ENCODE results near the gene REXO4.

DNA sequence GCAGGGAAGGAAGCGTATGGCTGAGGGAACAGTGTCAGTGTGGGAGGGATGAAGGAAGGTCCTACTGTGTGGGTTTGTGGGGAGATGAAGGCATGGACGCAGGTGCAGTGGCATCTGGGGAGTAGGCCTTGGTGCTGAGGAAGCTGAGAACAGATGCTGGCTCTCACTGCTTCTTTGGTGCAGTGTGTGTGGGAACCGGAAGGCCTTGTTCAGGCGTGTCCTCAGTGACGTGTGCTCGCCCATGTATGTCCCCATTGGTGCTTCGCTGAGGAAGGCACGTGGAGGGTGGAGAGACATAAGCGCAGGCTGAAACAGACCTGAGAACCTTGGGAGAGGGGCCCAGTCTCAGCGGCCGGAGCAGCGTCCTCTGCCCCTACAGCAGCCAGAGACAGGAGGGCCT is 23.1 kb upstream of the REXO4 start:
- TF ChIP-seq, protein P1, sequence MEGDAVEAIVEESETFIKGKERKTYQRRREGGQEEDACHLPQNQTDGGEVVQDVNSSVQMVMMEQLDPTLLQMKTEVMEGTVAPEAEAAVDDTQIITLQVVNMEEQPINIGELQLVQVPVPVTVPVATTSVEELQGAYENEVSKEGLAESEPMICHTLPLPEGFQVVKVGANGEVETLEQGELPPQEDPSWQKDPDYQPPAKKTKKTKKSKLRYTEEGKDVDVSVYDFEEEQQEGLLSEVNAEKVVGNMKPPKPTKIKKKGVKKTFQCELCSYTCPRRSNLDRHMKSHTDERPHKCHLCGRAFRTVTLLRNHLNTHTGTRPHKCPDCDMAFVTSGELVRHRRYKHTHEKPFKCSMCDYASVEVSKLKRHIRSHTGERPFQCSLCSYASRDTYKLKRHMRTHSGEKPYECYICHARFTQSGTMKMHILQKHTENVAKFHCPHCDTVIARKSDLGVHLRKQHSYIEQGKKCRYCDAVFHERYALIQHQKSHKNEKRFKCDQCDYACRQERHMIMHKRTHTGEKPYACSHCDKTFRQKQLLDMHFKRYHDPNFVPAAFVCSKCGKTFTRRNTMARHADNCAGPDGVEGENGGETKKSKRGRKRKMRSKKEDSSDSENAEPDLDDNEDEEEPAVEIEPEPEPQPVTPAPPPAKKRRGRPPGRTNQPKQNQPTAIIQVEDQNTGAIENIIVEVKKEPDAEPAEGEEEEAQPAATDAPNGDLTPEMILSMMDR (conservative IDR thresholded peaks at IDR 0.05; ENCODE audit: low read depth, low read length) = no peak
- TF ChIP-seq MAZ (IDR thresholded peaks at IDR 0.05; ENCODE audit: borderline replicate concordance, low read depth, low read length) = no peak
- TF ChIP-seq FOS (IDR thresholded peaks at IDR 0.05; ENCODE audit: low read depth, low read length) = no peak
- TF ChIP-seq RFX5 (IDR thresholded peaks at IDR 0.05; ENCODE audit: low read depth, low read length) = no peak
